Measurements from ENCODE around the gene HOXA9.

- no peak for TF ChIP-seq CTCF (conservative IDR thresholded peaks at IDR 0.05; ENCODE audit: low read length)
- TF ChIP-seq EZH2phosphoT487 (IDR thresholded peaks at IDR 0.05; ENCODE audit: borderline replicate concordance, low read depth, low read length), result no peak
Measured at GRCh38 chr7:27128776-27129728, 36.3 kb downstream of the HOXA9 start.

Measured in OCI-LY7 (cell line).